ENCODE measurements around the gene RAB4A. TPM values are rescaled to one million over a fixed set of nuclear protein-coding genes. Genes with fewer than 3 reads are reported as not detected.

Gene RAB4A
- polyA plus RNA-seq, 3 donors, result 22.3 to 34.8 (median 34.5) TPM

DNA sequence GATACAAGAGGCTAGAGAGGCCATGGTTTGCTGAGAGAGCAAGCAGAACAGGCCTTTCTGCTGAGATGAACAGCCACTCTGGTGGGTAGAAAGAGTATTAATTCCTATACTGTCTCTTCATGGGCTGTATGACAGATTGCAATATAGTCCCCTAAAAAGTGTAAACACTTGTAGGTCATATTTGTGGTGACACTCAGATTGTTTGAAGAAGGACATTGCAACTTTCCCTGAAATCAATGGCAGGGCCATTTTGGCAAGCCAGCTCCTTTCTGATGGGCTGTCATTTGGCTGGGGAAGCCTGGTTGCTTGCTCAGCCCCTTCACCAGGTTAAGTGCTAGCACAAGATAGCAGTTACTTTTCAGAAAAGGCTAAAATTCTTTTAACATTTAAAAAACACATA is 27.5 kb downstream of the RAB4A start:
- H3K27me3 ChIP-seq (ENCODE audit: control insufficient read depth in 2 of 2, insufficient read depth in 2 of 2, low read length in 2 of 2), result no peaks in the 10 kb centered on the region
- H3K4me3 Mint-ChIP-seq, result no peak overlapping the region

GRCh38 chr1:229298887-229299503 is 28.1 kb downstream of the RAB4A start:
- Mint-ChIP-seq H3K4me3 (no peak overlapping the region), H3K27ac (no peak overlapping the region), H3K4me1 (no peaks in the 10 kb centered on the region), H3K27me3 (ENCODE audit: low read depth in 3 of 3) (no peaks in the 10 kb centered on the region), H3K36me3 (peaks cover 62 to 63% of the 10 kb centered on the region in 2 donors), H3K9me3 (no peaks in the 10 kb centered on the region)
- no peak overlapping the region for H3K9ac ChIP-seq (ENCODE audit: insufficient read depth, low read length, poor library complexity, severe bottlenecking)
- H3K27me3 ChIP-seq (ENCODE audit: control insufficient read depth in 2 of 2, insufficient read depth in 2 of 2, low read length in 2 of 2), result no peaks in the 10 kb centered on the region
- no peak overlapping the region for H3K4me3 ChIP-seq (replicated peaks in 1 of 3; ENCODE audit: low read depth in 2 of 3, low read length in 3 of 3)
- H3K27ac ChIP-seq (ENCODE audit: low read depth in 1 of 2, low read length in 2 of 2), result no peak overlapping the region
- no peak for DNase-seq
- TF ChIP-seq, protein P1, sequence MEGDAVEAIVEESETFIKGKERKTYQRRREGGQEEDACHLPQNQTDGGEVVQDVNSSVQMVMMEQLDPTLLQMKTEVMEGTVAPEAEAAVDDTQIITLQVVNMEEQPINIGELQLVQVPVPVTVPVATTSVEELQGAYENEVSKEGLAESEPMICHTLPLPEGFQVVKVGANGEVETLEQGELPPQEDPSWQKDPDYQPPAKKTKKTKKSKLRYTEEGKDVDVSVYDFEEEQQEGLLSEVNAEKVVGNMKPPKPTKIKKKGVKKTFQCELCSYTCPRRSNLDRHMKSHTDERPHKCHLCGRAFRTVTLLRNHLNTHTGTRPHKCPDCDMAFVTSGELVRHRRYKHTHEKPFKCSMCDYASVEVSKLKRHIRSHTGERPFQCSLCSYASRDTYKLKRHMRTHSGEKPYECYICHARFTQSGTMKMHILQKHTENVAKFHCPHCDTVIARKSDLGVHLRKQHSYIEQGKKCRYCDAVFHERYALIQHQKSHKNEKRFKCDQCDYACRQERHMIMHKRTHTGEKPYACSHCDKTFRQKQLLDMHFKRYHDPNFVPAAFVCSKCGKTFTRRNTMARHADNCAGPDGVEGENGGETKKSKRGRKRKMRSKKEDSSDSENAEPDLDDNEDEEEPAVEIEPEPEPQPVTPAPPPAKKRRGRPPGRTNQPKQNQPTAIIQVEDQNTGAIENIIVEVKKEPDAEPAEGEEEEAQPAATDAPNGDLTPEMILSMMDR (IDR thresholded peaks at IDR 0.05), result no peak
- H3K4me2 ChIP-seq (replicated peaks; ENCODE audit: extremely low read depth, low read length, poor library complexity, severe bottlenecking), result no peak overlapping the region
- WGBS (ENCODE audit: insufficient coverage), result 100% methylated on average over 1 of the region's 5 CpGs
- H3K9me3 ChIP-seq (replicated peaks in 1 of 2; ENCODE audit: control insufficient read depth in 1 of 2, insufficient read depth in 1 of 2, low read length in 2 of 2), result no peaks in the 10 kb centered on the region
- H4K20me1 ChIP-seq (ENCODE audit: insufficient read depth, low read length), result peaks cover 10% of the 10 kb centered on the region
- H3K4me1 ChIP-seq (ENCODE audit: control insufficient read depth in 1 of 2, insufficient read depth in 2 of 2, low read length in 2 of 2), result no peaks in the 10 kb centered on the region
- no peak overlapping the region for H2AFZ ChIP-seq (ENCODE audit: insufficient read depth, low read depth, low read length, poor library complexity, severe bottlenecking)
- H3K36me3 ChIP-seq (replicated peaks in 1 of 2; ENCODE audit: control insufficient read depth in 1 of 2, insufficient read depth in 2 of 2, low read length in 2 of 2), result peaks cover 64 to 86% of the 10 kb centered on the region in 2 donors
- H3K79me2 ChIP-seq (ENCODE audit: insufficient read depth, low read length), result no peaks in the 10 kb centered on the region
- intact Hi-C loops (cut with micrococcal nuclease), result no loop called here

More for the DNA sequence above, 27.5 kb downstream of the RAB4A start:
- no peak for DNase-seq
- Histone ChIP-seq H3K4me3 (replicated peaks in 1 of 3; ENCODE audit: low read depth in 2 of 3, low read length in 3 of 3) (no peak overlapping the region), H3K9me3 (replicated peaks in 1 of 2; ENCODE audit: control insufficient read depth in 1 of 2, insufficient read depth in 1 of 2, low read length in 2 of 2) (no peaks in the 10 kb centered on the region), H3K27ac (ENCODE audit: low read depth in 1 of 2, low read length in 2 of 2) (no peak overlapping the region), H3K36me3 (replicated peaks in 1 of 2; ENCODE audit: control insufficient read depth in 1 of 2, insufficient read depth in 2 of 2, low read length in 2 of 2) (peaks cover 59 to 81% of the 10 kb centered on the region in 2 donors), H4K20me1 (ENCODE audit: insufficient read depth, low read length) (peaks cover 10% of the 10 kb centered on the region), H3K4me2 (replicated peaks; ENCODE audit: extremely low read depth, low read length, poor library complexity, severe bottlenecking) (no peak overlapping the region), H3K9ac (ENCODE audit: insufficient read depth, low read length, poor library complexity, severe bottlenecking) (no peak overlapping the region), H2AFZ (ENCODE audit: insufficient read depth, low read depth, low read length, poor library complexity, severe bottlenecking) (no peak overlapping the region), H3K4me1 (ENCODE audit: control insufficient read depth in 1 of 2, insufficient read depth in 2 of 2, low read length in 2 of 2) (no peaks in the 10 kb centered on the region), H3K79me2 (ENCODE audit: insufficient read depth, low read length) (no peaks in the 10 kb centered on the region)
- H3K27me3 Mint-ChIP-seq (ENCODE audit: low read depth in 3 of 3), result peaks cover 0 to 2% (median 0%) of the 10 kb centered on the region in 3 donors
- intact Hi-C loops (cut with micrococcal nuclease), result no loop called here
- no peak overlapping the region for H3K27ac Mint-ChIP-seq
- peaks cover 56 to 57% of the 10 kb centered on the region in 2 donors for H3K36me3 Mint-ChIP-seq
- H3K4me1 Mint-ChIP-seq, result no peaks in the 10 kb centered on the region
- TF ChIP-seq, protein P1 (IDR thresholded peaks at IDR 0.05), result no peak
- peaks cover 0 to 2% (median 0%) of the 10 kb centered on the region in 7 donors for H3K9me3 Mint-ChIP-seq

Data from CD14-positive monocyte (primary cell).